Rectal smooth muscle tissue (tissue), 1 donor: ENCODE measurements around the gene IL15RA.

Experiments used
- H3K27ac ChIP-seq: one replicate; pipeline ENCODE4 v1.7.0; 2013; ENCODE audit warnings: low read depth, low read length, inconsistent platforms
- H3K27me3 ChIP-seq: one replicate; pipeline ENCODE4 v1.7.0; 2013; ENCODE audit warnings: low read length; ENCODE audit not compliant: control insufficient read depth, insufficient read depth
- H3K36me3 ChIP-seq: one replicate; pipeline ENCODE4 v1.7.0; 2013; ENCODE audit warnings: low read length; ENCODE audit not compliant: control insufficient read depth, insufficient read depth
- H3K4me1 ChIP-seq: one replicate; pipeline ENCODE4 v1.7.0; 2013; ENCODE audit warnings: low read length; ENCODE audit not compliant: control insufficient read depth, insufficient read depth
- H3K4me3 ChIP-seq: one replicate; pipeline ENCODE4 v1.7.0; 2013; ENCODE audit warnings: low read length
- H3K9ac ChIP-seq: one replicate; pipeline ENCODE4 v1.7.0; 2013; ENCODE audit warnings: low read length

Gene IL15RA

DNA sequence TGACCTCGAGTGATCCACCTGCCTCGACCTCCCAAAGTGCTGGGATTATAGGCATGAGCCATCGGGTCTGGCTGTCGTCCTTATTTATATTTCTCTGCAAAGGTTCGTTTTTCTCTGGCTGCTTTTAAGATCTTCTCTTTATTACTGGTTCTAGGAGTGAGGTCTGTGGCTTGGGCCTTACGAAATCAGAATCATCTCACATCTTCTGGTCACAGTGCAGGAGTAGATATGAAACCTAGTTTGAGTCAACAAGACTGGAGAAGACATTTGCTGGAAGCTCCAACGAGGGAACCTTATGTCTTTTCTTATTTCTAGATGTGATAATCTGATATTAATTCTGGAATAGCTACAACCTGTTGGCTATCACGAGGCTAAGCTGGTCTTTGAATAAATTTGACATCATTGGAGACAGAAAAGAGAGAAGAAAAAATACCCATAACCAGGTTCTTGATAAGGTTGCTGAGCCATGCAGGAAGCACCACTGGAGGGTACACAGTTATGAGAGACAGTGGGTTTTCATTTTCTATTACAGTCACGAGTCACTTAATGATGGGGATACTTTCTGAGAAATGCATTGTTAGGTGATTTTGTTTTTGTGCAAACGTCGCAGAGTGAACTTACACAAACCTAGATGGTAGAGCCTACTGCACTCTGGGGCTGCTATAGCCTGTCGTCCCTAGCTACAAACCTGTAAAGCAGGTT, 25.6 kb upstream of the IL15RA start:
- Histone ChIP-seq H3K27me3 (no peaks in the 10 kb centered on the region), H3K36me3 (no peaks in the 10 kb centered on the region), H3K4me3 (no peak overlapping the region), H3K27ac (no peak overlapping the region), H3K4me1 (no peaks in the 10 kb centered on the region), H3K9ac (no peak overlapping the region)

DNA sequence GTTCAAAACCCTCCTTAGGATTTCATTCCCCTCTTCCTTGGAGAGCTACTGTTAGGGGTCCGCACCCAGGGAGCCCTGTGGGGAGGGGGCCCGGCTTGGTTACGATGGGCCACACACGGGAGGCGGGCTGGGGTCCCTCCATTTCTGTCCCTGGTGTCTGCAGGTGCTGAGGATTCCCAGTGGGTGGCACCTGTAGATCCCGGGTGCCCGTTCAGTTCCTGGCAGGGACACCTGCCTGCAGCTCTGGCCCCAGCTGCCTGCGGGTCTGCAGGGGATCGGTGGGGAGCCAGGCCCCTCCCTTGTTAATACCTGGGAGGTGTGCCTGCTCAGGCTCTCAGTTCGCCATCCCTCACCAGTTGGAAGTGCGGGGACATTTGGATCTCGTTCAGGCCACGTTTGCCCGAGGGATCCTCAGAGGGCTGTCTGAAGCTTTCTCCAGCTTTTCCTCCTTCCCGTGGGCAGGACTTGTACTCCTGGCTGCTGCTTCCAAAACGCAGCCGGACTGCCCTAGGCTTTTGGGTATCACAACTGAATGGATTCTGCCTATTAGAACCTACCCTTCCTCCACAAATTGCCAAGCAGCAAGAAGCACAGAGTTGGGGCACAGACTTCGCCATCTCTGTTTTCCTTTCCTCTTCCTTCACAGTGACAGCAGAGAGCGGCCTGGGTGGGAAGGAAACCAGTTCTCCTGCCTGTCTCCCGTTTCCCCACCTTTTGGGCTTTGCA, 22.3 kb upstream of the IL15RA start:
- no peak overlapping the region for H3K9ac ChIP-seq
- H3K4me1 ChIP-seq = no peaks in the 10 kb centered on the region
- H3K27ac ChIP-seq = no peak overlapping the region
- no peaks in the 10 kb centered on the region for H3K36me3 ChIP-seq
- H3K4me3 ChIP-seq = no peak overlapping the region
- H3K27me3 ChIP-seq = no peaks in the 10 kb centered on the region

DNA sequence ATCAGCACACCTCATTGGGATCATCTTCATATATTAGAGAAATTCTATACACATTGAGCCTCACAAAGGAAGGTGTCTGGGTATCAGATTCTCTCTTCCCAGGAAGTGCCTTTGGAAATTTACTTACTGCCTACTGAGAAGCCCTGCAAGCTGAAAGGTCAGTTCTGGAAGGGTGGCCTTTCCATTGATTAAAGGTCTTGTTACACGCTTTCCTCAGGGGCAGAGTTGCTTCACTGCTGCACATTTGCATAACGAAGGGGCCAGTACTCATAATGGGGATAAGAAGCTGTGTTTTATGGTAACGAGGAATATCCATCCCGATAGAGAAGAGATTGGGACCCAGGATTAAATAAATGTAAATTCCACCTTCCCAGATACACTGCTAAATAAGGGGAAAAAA, 19.4 kb upstream of the IL15RA start:
- Histone ChIP-seq H3K4me1 (no peaks in the 10 kb centered on the region), H3K27ac (no peak overlapping the region), H3K4me3 (no peak overlapping the region), H3K36me3 (no peaks in the 10 kb centered on the region), H3K9ac (no peak overlapping the region), H3K27me3 (no peaks in the 10 kb centered on the region)

DNA sequence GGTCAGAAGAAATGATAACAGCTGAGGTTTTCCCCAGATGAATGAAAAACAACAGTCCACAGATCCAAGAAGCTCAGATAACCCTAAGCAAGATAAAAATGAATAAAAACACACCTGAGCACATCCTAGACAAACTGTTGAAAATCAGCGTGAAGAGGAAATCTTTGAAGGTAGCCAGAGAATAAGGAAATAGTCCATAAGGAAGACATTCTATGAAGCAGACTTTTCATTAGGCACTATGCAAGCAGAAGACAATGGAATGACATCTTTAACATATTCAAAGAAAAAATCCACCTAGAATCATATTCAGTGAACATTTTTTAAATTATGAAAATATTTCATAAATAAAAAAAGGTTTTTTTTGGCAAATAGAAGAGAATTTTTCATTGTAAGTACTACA, 15.1 kb upstream of the IL15RA start:
- no peak overlapping the region for H3K4me3 ChIP-seq
- H3K27me3 ChIP-seq = no peaks in the 10 kb centered on the region
- H3K4me1 ChIP-seq = no peaks in the 10 kb centered on the region
- H3K27ac ChIP-seq = no peak overlapping the region
- no peak overlapping the region for H3K9ac ChIP-seq
- no peaks in the 10 kb centered on the region for H3K36me3 ChIP-seq

DNA sequence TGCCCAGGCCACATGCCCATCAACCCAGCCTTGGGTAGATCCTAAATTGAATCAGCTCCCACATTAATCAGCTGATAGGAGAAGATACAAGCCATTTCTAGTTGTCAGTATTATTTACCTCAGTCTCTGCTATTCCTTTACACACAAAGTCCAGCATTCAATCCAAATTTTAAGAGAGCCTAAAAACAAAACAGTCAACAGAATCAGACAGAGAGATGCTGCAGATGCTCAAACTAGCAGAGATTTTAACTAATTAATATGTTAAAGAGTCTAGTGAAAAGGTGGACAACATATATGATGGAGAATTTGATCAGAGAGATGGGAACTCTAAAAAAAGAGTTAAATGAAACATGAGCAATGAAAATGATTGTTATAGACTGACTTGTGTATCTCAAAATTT, 14.4 kb upstream of the IL15RA start:
- Histone ChIP-seq H3K4me1 (no peaks in the 10 kb centered on the region), H3K4me3 (no peak overlapping the region), H3K9ac (no peak overlapping the region), H3K27ac (no peak overlapping the region), H3K27me3 (no peaks in the 10 kb centered on the region), H3K36me3 (no peaks in the 10 kb centered on the region)

DNA sequence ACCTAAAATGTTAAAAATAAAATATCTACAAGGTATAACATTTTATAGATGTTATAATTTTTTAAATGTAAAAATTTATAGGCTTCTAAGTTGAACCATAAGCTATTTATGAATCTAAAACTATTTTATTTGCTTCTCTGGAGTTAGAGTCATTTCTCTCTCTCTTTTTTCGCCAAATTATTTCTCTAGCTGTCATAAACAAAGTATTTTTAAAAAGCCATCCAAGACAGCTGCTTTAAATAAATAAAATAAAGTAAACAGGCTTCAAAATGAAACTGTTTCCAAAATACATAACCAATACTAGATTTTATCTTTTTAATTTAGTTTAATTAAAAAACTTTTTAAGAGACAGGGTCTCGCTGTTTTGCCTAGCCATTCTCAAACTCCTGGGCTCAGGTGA, 12.4 kb upstream of the IL15RA start:
- Histone ChIP-seq H3K27ac (no peak overlapping the region), H3K27me3 (no peaks in the 10 kb centered on the region), H3K4me1 (no peaks in the 10 kb centered on the region), H3K36me3 (no peaks in the 10 kb centered on the region), H3K9ac (no peak overlapping the region), H3K4me3 (no peak overlapping the region)

DNA sequence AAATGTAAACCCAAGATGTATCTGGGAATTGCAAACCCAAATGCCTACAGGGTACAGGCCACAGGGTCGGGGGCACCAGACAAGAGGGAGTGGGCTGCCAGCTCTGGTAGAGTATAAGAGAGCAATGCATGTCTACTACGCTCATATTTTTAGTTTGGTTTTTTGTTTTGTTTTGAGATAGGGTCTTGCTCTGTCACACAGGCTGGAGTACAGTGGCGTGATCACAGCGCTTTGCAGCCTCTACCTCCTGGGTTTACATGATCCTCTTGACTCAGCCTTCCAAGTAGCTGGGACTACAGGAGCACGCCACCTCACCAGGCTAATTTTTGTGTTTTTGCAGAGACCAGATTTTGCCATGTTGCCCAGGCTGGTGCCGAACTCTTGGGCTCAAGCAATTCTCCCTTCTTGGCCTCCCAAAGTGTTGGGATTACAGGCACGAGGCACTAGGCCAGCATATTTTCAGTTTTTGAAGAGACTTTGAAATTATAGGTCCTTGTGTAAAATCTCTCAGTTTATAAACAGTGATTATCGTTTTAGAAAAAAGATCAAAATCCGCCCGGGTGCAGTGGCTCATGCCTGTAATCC, 11.1 kb upstream of the IL15RA start:
- no peaks in the 10 kb centered on the region for H3K36me3 ChIP-seq
- H3K27me3 ChIP-seq = no peaks in the 10 kb centered on the region
- no peaks in the 10 kb centered on the region for H3K4me1 ChIP-seq
- no peak overlapping the region for H3K9ac ChIP-seq
- no peak overlapping the region for H3K27ac ChIP-seq
- no peak overlapping the region for H3K4me3 ChIP-seq

DNA sequence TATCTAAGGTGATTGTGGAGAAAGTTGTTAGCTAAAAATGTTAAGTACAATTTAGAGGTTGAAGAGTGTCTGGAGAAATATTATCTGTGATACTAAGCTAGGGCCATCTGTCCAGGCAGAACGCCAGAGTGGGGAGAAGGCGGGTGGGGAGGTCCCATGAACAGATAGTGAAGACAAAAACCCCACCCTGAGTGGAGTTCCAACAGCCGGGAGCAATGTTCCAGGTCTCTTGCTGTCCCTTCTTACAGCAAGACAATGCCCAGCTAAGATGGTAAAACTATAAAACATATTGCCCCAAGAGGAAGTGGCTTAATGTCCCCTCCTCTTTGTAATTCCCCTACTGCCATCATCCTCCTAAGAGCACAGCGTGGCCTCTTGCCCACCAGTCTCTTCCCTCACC, 10.4 kb upstream of the IL15RA start:
- H3K9ac ChIP-seq = no peak overlapping the region
- H3K27me3 ChIP-seq = no peaks in the 10 kb centered on the region
- H3K4me3 ChIP-seq = no peak overlapping the region
- no peaks in the 10 kb centered on the region for H3K36me3 ChIP-seq
- no peak overlapping the region for H3K27ac ChIP-seq
- H3K4me1 ChIP-seq = no peaks in the 10 kb centered on the region

DNA sequence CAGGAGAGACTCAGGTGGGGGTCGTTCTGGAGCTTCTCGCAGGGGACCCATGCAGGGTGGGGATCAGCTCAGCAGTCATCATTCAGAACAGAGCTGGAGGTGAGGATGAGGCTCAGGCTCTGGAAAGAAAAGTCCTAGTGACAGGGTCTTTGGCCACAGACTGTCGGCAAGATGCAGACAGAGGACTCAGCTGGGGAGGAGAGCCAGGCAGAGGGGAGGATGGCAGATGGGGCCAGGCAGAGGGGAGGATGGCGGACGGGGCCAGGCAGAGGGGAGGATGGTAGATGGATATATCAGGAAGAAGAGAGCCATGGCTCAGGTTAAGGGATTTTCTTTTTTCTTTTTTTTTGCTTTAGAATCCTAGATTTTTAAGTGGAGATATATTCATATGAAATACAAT, 7.7 kb upstream of the IL15RA start:
- Histone ChIP-seq H3K9ac (no peak overlapping the region), H3K27ac (no peak overlapping the region), H3K36me3 (no peaks in the 10 kb centered on the region), H3K4me3 (no peak overlapping the region), H3K27me3 (no peaks in the 10 kb centered on the region), H3K4me1 (no peaks in the 10 kb centered on the region)

DNA sequence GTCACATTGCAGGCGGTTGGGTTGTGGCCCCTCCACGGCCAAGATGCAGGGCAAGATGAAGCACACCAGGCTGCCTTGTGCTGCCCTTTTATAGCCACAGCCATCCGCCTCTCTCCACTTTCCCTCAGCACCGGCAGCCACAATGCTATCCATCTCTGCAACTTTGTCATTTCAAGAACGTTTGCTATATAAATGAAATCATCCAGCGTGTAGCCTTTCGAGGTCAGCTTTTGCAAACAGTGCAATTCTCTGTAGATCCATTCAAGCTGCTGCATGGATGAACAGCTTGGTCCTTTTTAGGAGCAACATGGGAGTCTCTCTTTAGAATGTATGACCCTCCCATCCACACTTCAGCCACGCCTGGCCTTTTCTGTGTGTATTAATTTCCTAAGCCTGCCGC, 6.4 kb upstream of the IL15RA start:
- Histone ChIP-seq H3K27ac (no peak overlapping the region), H3K9ac (no peak overlapping the region)

DNA sequence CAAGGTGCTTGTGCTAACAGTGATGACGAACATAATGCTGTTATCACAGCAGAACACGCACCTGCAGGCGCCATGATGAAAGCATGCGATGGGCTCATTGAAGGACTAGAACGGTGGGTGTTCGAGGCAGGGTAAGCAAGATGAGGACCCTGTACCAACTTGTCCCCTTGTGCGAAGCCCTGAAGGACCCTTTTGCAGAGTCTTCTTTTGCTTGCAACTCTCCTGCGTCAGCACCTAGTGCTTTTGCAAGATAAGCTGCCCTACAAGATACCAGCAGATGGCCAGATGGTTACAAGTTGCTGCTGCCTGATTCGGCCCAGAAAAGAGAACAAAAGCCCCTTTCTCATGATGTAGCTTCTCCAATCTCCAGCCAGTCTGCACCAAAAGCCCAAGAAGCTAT, 4.2 kb upstream of the IL15RA start:
- H3K9ac ChIP-seq = no peak overlapping the region
- no peak overlapping the region for H3K27ac ChIP-seq
- no peak overlapping the region for H3K4me3 ChIP-seq
- H3K4me1 ChIP-seq = no peaks in the 10 kb centered on the region
- no peaks in the 10 kb centered on the region for H3K27me3 ChIP-seq
- H3K36me3 ChIP-seq = no peaks in the 10 kb centered on the region

More for the DNA sequence above, 6.4 kb upstream of the IL15RA start:
- Histone ChIP-seq H3K4me1 (no peaks in the 10 kb centered on the region), H3K4me3 (no peak overlapping the region), H3K27me3 (no peaks in the 10 kb centered on the region), H3K36me3 (no peaks in the 10 kb centered on the region)

DNA sequence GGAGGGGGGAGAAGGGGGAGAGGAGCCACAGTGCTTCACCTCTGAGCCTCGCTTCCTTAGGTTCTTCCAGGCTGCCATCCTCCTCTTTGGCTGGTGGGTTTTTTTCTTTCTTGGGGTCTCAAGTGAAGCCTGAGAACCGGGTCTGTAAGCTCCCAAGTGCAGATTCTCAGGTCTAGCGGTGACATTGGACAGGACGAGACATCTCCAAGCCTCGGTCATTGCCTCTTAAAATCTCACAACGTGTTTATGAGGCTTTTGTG, 817 bp upstream of the IL15RA start:
- no peaks in the 10 kb centered on the region for H3K27me3 ChIP-seq
- peak overlapping the region; percentile 79 for H3K27ac ChIP-seq
- H3K9ac ChIP-seq = no peak overlapping the region
- H3K4me3 ChIP-seq = peak overlapping the region; percentile 98
- H3K36me3 ChIP-seq = no peaks in the 10 kb centered on the region
- H3K4me1 ChIP-seq = no peaks in the 10 kb centered on the region
